GM12891 (cell line): Measurements from ENCODE around the gene SFMBT2.

ENCODE experiments used
- PAX5 ChIP-seq: IDR thresholded peaks from 2 replicates; pipeline ENCODE4 v1.6.1; 2011; ENCODE audit warnings: low read length, moderate library complexity, mild to moderate bottlenecking; ENCODE audit not compliant: insufficient read depth, severe bottlenecking
- POLR2A ChIP-seq: IDR thresholded peaks from 2 replicates; pipeline ENCODE4 v1.6.1; 2011; ENCODE audit warnings: low read depth, low read length, control low read depth
- POLR2AphosphoS5 ChIP-seq: IDR thresholded peaks from 2 replicates; pipeline ENCODE4 v1.6.1; 2011; ENCODE audit warnings: low read depth, low read length, control low read depth
- TAF1 ChIP-seq: IDR thresholded peaks from 2 replicates; pipeline ENCODE4 v1.6.1; 2011; ENCODE audit warnings: low read depth, low read length, control low read depth

- TF ChIP-seq POLR2A = no peak
- no peak for TF ChIP-seq POLR2AphosphoS5
- TF ChIP-seq PAX5 = no peak
- no peak for TF ChIP-seq TAF1
These were observed 109.6 kb downstream of the SFMBT2 start for GRCh38 chr10:7301006-7301778.
